Esophagus squamous epithelium (tissue), 4 donors: ENCODE results near the gene SYNM.

Source experiments
- POLR2A ChIP-seq, 4 donors: fragments of 450-650 bp; IDR thresholded peaks; one replicate each; pipeline ENCODE4 v1.6.1; 2017; ENCODE audit warnings: antibody characterized with exemption in 4 of 4, mild to moderate bottlenecking in 4 of 4, moderate library complexity in 3 of 4
- TF ChIP-seq, protein P1 (sequence below), 6 experiments: fragments of 450-650 bp in 4 of 6; fragments of 200-600 bp in 2 of 6; sonication (generic) in 2 of 6; IDR thresholded peaks; one replicate each; pipeline ENCODE4 v1.5.1; 2016 to 2019; ENCODE audit warnings: antibody characterized with exemption in 6 of 6, mild to moderate bottlenecking in 4 of 6, moderate library complexity in 4 of 6

DNA sequence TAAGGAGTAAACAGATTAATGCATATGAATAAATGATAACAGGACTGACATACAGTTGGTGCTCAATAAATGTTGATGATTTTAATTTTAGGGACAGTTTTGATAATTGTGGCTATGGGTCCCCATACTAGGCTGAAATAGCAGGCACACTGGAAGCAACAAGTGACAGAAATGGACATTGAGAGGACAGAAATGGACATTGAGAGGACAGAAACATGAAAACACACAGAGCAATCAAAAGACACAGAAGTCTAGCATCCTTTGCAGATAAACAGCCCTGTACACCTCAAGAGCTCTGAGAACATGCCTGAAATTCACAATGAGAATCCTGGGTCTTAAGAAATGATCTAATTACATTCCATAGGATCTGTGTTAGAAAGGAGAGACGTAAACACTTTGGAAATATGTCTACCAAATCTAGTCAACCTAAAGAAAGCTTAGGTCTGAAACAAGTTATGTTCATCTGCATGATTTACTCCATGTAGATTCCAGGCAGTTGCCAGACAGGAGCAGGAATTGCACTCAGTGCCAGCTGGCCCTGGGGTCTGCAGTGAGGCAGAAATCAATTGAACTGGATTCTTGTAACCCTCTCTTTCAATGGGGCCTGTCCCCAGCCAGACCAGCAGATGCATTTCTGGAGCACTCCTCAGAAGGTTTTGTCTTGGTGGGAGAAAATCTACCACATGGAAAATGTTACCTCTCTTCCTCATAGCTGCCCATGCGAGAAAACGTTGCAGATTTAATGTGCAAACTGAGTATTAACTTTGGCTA is 60.3 kb downstream of the SYNM start:
- no peak for TF ChIP-seq POLR2A (IDR thresholded peaks at IDR 0.05)
- TF ChIP-seq, protein P1, sequence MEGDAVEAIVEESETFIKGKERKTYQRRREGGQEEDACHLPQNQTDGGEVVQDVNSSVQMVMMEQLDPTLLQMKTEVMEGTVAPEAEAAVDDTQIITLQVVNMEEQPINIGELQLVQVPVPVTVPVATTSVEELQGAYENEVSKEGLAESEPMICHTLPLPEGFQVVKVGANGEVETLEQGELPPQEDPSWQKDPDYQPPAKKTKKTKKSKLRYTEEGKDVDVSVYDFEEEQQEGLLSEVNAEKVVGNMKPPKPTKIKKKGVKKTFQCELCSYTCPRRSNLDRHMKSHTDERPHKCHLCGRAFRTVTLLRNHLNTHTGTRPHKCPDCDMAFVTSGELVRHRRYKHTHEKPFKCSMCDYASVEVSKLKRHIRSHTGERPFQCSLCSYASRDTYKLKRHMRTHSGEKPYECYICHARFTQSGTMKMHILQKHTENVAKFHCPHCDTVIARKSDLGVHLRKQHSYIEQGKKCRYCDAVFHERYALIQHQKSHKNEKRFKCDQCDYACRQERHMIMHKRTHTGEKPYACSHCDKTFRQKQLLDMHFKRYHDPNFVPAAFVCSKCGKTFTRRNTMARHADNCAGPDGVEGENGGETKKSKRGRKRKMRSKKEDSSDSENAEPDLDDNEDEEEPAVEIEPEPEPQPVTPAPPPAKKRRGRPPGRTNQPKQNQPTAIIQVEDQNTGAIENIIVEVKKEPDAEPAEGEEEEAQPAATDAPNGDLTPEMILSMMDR (IDR thresholded peaks at IDR 0.05), result no peak
